Fibroblast of the aortic adventitia (primary cell): ENCODE data around the gene TSC22D2. TPM values are rescaled to one million over a fixed set of nuclear protein-coding genes. Genes with fewer than 3 reads are reported as not detected.
A peak's percentile ranks its signal among the peaks of the same experiment; 100 is the strongest.

Experiments
- DNase-seq: peaks from one replicate; pipeline ENCODE4 v3.0.0-alpha.2; 2010; ENCODE audit warnings: low read depth
- H3K4me3 ChIP-seq: 2 replicates; pipeline ENCODE4 v1.5.1; 2011; ENCODE audit warnings: low read depth, mild to moderate bottlenecking, control low read depth, low read length, moderate library complexity
- total RNA-seq: library from RNA; depleted of rRNA; stranded (reverse); fragments of >200 nt; gene quantifications from 2 replicates; pipeline ENCODE4 v1.2.3, GENCODE V29; 2012; ENCODE audit warnings: low replicate concordance
- TF ChIP-seq, protein P1 (sequence below): IDR thresholded peaks from 2 replicates; pipeline ENCODE4 v1.5.1; 2011; ENCODE audit warnings: mild to moderate bottlenecking, low read length, control low read depth, inconsistent platforms; ENCODE audit not compliant: insufficient read depth

Gene TSC22D2
- total RNA-seq, 1 donor = 15.4 TPM

DNA sequence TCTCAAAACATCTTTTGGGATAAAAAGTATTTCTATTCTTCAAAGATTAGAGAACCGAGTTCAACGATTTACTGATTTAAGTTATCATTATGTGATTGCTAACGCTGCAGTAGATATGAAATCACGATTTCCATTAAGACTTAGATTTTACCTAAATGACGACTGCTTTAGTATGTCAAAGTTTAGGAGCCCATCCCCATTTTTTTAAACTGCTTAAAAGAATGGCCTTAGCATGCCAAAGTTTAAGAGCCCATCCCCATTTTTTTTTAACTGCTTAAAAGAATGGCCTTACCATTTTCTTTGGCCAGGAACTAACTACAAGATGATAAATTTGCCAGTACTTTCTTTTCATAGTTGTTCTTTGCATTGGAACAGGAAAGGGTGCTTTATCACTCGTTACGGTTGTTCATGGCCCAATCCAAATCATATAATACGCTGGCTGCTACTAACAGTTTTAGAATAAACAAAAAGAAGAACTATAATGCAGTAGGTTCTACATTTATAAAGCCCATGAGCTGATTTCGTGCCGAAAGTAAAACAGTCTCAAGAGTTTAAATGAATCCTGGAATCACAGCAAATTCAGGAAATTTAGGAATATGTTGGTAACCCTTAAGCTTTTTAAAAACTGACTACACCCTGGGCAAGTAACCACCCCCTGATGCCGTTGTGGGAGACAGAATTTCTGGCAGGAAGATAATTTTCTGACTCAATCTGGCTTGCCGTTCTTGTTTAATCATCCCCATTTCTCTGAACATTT lies 869 bp upstream of the TSC22D2 start:
- peak; percentile 90 for DNase-seq
- TF ChIP-seq, protein P1, sequence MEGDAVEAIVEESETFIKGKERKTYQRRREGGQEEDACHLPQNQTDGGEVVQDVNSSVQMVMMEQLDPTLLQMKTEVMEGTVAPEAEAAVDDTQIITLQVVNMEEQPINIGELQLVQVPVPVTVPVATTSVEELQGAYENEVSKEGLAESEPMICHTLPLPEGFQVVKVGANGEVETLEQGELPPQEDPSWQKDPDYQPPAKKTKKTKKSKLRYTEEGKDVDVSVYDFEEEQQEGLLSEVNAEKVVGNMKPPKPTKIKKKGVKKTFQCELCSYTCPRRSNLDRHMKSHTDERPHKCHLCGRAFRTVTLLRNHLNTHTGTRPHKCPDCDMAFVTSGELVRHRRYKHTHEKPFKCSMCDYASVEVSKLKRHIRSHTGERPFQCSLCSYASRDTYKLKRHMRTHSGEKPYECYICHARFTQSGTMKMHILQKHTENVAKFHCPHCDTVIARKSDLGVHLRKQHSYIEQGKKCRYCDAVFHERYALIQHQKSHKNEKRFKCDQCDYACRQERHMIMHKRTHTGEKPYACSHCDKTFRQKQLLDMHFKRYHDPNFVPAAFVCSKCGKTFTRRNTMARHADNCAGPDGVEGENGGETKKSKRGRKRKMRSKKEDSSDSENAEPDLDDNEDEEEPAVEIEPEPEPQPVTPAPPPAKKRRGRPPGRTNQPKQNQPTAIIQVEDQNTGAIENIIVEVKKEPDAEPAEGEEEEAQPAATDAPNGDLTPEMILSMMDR = no peak
- H3K4me3 ChIP-seq = peak overlapping the region; percentile 68

DNA sequence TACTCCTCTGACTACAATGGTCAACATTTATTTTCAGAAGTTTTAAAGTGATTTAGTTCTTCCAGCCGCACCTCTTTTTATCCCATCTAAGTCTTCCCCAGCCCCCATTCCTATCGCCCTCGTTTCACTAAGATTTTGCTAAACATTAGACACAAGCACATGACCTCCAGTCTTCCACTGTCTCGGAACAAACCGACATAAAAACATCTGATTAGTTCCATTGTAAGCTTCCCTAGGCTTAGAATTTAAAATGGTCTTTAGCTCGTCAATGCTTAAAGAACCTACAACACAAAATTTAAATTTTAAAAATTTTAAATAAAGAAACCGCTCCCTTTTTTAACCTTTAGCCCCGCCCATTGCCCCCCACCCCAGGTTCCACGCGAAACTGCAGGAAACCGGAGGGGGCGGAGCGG lies 284 bp upstream of the TSC22D2 start:
- TF ChIP-seq, protein P1 = no peak
- no peak for DNase-seq
- H3K4me3 ChIP-seq = peak overlapping the region; percentile 68

DNA sequence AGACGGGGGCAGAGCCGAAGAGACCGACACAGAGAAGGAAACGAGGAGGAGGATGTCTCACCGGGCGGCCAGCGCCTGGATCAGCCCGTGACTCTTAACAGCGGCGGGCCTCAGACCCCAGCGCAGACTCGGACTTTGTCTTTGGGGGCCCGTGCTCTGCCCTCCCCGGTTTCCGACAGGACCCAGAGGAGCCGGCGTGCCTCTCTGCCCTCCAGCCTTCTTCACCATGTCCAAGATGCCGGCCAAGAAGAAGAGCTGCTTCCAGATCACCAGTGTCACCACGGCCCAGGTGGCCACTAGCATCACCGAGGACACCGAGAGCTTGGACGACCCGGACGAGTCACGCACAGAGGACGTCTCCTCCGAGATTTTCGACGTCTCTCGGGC lies 1.0 kb downstream of the TSC22D2 start:
- peak overlapping the region; percentile 99 for H3K4me3 ChIP-seq
- DNase-seq = no peak
- TF ChIP-seq, protein P1 = no peak

DNA sequence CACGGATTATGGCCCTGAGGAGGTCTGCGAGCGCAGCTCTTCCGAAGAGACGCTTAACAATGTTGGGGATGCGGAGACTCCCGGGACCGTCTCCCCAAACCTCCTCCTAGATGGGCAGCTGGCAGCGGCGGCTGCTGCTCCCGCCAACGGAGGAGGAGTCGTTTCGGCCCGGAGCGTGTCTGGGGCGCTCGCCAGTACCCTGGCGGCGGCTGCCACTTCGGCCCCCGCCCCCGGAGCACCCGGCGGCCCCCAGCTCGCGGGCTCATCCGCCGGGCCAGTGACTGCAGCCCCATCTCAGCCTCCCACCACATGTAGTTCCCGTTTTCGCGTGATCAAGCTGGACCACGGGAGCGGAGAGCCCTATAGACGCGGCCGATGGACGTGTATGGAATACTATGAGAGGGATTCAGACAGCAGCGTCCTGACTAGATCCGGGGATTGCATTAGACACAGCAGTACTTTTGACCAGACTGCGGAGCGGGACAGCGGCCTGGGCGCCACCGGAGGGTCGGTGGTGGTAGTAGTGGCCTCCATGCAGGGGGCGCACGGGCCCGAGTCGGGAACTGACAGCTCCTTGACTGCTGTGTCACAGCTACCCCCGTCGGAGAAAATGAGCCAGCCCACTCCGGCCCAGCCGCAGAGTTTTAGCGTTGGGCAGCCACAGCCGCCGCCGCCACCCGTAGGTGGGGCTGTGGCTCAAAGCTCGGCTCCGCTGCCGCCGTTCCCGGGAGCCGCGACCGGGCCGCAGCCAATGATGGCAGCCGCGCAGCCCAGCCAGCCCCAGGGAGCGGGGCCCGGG lies 1.6 kb downstream of the TSC22D2 start:
- DNase-seq = peak; percentile 53
- TF ChIP-seq, protein P1 = peak; percentile 35
- H3K4me3 ChIP-seq = peak overlapping the region; percentile 99

DNA sequence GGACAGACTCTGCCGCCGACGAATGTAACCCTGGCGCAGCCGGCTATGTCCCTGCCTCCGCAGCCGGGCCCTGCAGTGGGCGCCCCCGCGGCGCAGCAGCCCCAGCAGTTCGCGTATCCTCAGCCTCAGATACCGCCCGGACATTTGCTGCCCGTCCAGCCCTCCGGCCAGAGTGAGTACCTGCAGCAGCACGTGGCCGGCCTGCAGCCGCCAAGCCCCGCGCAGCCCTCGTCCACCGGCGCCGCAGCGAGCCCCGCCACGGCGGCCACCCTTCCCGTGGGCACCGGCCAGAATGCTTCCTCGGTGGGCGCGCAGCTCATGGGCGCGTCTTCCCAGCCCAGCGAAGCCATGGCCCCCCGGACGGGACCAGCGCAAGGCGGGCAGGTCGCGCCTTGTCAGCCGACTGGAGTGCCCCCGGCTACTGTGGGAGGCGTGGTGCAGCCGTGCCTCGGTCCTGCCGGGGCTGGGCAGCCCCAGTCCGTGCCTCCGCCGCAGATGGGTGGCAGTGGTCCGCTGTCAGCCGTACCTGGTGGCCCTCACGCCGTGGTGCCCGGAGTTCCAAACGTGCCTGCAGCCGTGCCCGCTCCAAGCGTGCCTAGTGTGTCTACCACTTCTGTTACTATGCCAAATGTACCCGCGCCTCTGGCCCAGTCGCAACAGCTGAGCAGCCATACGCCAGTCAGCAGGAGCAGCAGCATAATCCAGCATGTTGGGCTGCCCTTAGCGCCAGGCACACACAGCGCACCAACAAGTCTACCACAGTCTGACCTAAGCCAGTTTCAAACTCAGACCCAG lies 2.4 kb downstream of the TSC22D2 start:
- TF ChIP-seq, protein P1 = no peak
- peak; percentile 40 for DNase-seq
- peak overlapping the region; percentile 99 for H3K4me3 ChIP-seq

DNA sequence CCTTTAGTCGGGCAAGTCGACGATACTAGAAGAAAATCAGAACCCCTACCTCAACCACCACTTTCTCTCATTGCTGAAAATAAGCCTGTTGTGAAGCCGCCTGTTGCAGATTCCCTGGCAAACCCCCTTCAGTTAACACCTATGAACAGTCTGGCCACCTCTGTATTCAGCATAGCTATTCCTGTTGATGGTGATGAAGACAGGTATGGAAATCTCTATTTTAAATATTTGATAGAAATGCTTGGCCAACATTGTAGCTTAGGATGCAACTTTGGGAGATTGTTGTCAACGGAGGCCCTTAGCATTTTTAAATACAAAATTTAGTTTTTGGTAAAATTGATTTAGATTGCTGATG lies 3.0 kb downstream of the TSC22D2 start:
- TF ChIP-seq, protein P1 = no peak
- DNase-seq = no peak

More for the DNA sequence above, 3.0 kb downstream of the TSC22D2 start:
- H3K4me3 ChIP-seq = peak overlapping the region; percentile 99
